ENCODE results near the gene USP3.
A peak's percentile ranks its signal among the peaks of the same experiment; 100 is the strongest.

The USP3 gene

DNA sequence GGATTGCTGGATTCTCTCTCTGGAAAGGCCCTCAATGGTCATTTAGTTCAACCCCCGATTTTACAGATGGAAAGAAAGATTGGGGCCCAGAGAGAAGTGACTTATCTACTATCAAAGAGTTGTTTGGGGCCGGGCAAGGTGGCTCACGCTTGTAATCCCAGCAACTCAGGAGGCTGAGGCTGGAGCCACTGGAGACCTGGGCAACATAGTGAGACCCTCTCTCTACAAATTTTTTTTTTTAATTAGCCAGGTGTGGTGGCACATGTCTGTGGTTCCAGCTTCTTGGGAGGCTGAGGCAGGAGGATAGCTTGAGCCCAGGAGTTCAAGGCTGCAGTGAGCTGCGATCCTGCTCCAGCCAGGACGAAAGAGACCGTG is 5.2 kb upstream of the USP3 start:
- DNase-seq = no peak

GRCh38 chr15:63499611-63500010 is 4.8 kb upstream of the USP3 start:
- no peak for DNase-seq

DNA sequence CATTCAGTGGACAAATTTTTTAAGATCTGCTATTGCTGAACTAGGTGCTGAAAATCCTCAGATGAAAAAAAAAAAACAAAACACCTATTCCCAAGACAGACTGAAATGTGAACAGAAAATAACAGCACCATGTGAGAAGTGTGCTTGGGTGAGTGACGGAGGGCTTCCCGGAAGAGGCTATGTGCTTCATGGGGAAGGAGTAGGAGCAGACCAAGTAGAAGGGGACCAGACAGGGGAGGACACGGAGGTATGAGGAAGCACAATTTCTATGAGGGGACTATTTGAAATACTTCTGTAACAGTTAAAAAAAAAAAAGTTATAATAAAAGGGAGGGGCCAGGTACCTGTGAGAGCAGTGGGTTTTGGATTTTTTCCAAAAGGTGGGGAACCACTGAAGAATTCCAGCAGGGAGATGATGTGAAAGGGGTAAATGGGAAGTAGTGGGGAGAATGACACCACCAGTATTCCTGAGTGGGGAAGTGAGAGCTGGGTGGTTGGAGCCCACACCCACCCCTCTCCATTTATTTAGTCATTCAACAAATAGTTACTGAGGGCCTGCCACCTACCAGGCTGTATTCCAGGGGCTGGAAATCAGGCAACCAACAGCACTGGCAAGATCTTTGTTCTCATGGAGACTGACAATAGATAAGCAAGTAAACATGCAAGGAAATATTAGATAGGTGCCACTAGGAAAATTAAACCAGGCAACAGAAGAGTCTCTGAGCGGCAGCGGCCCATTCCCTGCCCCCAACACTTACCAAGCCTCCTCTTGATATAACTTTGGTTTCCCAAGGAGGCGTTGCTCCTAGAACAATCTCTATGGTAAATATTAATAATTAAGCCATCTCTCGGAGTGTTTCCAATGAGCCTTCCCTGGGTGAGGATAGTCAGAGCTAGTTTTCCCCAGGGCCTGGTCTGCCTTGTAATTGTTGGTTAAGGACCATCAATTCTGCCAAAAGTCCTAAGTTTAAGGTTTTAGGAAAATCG is 3.8 kb upstream of the USP3 start:
- no peak for DNase-seq

GRCh38 chr15:63501256-63502089 is 2.9 kb upstream of the USP3 start:
- peak; percentile 52 for DNase-seq

DNA sequence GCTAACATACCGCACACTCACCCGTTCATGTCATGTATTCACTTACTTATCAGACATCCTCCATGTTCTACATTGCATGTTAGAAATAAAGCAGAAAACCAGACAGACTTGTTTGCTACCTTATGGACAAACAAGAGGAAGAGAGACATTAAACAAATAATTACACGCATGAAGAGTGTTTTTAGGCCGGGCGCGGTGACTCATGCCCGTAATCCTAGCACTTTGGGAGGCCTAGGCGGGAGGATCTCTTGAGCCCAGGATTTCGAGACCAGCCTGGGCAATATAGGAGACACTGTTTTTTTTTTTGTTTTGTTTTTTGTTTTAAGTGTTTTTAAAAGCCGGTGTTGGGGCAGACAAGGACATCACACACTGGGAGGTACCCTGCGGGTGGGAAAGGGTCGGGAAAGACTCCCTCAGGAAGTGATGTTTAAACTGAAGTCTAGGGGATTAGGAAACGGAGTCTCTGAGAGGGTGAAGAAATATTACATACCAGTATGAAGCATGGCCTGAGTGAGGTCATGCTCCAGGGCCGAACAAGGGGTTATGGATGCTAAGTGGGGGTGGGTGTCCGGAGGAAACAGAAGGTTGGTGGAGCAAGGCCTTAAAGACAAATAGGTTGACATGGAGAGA is 2.1 kb upstream of the USP3 start:
- DNase-seq = no peak

DNA sequence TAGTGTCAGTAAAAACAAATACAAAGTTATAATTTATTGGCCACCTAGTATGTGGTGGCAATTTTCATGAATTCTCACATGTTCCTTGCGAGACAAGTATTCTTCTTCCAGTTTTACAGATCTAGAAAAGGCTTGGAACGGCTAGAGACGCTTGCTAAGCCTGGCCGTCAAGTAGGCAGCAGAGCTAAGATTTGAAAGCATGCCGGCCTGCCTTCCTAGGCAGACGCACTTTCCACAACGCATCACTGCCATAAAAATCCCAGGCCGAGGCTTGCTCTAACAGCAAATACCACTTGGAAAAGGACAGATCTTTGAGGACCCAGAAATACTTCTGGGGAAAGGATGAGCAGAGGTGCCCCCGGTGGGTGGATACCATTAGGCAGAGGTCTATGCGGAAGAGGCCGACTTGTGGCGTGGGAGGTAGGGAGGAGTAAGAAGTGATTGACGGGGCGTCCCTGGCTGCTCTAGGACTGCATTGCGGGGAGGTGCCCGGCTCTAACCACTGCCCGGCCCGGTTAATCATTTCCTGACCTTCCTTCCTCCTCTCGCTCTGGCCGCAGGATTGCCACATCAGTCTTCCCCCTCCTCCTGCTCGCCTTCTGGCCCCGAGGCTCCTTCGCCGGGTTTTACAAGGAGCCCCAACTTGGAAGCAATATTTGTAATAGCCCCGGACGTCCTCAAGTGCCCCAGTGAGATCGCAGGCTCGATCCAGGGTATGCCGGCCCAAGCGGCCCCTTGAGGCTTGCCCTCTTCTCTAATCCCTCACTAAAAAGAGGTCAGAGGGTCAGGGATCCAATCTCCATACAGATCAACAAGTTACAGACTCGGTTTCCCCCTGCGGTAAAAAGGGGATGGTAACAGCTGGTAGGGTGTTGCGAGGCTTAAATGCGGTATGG is 1.3 kb upstream of the USP3 start:
- peak; percentile 86 for DNase-seq

DNA sequence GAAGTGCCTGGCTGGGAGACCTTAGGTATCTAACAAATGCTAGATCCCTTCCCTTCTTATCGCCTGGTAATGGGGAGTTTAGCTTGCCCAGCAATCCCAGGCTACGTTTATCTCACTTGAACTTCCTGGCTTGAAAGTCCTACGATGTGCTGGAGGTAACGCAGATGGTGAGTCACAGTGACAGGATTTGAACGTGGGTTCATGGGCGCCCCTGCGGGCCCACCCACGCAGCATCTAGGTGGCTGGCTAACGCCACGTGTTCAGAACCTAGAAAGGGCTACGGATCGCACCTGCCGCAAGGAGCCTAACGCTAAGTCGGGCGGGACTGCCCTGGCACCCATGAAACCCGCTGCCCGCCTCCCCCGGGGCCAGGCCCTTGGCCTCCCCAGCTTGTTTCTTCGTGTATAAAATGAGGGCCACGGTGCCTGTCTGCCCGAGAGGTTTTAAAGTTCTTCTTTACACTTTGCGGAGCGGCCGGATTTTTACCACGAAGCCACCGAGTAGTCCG is 600 bp upstream of the USP3 start:
- peak; percentile 88 for DNase-seq

DNA sequence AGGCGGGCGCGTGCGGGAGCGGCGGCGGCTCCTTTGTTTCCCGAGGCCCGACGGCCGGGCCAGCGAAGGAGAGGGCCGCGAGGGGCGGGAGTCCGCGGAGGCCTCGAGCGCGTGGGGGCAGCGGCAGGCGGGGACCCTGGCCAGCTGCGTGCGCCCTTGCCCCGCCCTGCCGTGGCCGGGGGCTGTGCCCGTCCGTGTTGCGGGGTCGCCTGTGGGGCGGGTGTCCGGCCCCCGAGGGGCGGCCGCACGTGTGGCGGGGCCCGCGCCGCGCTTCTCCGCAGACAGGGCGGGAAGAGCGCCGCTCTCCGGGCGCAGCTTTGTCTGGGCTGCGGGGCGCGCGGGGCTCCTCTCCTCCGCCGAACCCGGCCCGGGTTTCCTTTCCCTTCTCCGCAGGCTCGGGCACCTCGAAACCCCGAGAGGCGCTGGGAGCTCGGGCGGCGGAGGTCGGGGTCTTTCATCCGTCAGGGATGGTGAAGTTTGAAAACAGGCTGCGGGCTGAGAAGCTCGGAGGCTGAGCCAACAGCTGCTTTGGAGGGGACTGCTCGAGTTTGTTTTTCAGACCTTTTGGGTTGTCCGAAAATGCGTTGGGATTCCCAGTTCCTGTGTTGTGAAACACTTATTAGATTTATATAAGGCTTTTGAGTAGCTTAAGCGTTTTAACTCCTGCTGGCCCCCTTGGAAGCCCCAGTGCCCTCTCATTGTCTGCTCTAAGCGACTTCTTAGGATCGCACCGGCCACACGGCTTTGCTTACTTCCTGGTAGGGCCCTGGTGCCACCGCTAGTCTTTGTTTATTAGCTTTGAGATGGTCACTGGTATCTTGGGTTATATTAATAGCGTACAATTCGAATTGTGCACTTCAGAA is 817 bp downstream of the USP3 start:
- peak; percentile 57 for DNase-seq

DNA sequence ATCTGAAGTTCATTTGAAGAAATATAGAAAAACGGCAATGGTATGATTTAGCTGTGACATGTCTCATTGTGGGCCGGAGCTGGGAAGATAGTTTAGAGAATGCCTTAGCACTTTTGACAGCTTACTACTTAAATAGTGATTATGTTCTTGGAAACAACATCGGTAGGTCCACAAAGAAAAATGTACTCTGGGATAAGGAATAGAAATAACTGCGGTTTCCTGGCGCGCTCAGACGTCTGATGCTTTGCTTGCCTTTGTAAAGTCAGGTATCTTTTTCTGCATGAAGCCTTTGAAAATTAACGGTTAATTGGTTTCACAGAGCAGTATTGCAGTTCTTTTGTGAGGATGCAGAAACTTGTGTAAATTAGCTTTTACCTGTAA is 1.4 kb downstream of the USP3 start:
- DNase-seq = no peak

- DNase-seq = peak; percentile 62
These were observed 2.2 kb downstream of the USP3 start for GRCh38 chr15:63506537-63507035.

- DNase-seq = no peak
These were observed 3.8 kb downstream of the USP3 start for GRCh38 chr15:63507878-63508818.

DNA sequence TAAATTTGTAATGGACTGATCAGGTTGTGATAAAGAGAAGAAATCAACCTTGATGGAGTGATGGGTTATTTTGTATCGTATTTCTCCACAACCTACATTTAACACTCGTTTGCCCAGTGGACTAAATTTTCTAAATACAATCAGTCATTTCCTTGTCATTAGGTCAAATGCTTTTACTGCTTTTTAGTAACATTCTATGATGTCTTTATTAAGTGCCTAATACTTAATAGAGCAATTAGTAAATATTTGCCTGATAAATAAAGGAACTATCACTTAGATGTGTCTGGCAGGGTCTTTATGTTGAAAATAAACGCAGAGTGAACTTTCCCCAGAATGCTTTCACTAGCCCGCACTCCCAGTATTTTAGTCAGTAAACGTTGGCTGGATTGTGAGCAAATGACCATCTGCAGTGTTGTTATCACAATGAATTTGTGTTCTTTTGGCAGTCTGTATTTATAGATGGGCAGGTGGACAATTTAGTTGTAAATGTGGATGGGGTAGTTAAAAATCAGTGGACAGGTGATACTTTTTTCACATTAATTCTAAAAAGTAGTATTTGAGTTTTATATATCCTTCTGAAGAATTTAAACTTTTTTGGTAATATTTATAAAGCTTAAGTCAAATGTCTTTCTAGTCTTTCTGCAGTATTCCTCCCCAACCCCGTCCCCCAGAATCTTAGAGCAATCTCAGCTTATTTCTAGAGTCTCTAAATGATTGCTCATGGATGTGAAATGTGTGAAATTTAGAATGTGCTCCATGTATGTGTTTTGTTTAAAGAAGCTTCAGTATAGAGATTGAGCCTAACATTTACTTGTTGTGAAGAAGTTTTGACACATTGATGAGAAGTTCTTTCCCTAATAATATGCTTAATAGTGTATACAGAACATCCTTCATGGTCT is 4.9 kb downstream of the USP3 start:
- no peak for DNase-seq

GRCh38 chr15:63509955-63510940 is 5.9 kb downstream of the USP3 start:
- no peak for DNase-seq

DNA sequence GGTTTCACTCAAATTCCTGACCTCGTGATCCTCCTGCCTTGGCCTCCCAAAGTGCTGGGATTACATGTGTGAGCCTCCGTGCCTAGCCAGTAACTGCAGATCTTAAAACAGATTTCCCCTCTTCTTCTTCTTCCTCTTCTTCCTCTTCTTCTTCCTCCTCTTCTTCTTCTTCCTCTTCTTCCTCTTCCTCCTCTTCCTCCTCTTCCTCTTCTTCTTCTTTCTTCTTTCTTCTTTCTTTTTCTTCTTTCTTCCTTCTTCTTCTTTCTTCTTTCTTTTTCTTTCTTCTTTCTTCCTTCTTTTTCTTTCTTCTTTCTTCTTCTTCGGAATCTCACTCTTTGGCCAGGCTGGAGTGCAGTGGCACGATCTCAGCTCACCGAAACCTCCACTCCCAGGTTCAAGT is 7.8 kb downstream of the USP3 start:
- no peak for DNase-seq

- DNase-seq = no peak
These were observed 8.9 kb downstream of the USP3 start for GRCh38 chr15:63513271-63513670.

DNA sequence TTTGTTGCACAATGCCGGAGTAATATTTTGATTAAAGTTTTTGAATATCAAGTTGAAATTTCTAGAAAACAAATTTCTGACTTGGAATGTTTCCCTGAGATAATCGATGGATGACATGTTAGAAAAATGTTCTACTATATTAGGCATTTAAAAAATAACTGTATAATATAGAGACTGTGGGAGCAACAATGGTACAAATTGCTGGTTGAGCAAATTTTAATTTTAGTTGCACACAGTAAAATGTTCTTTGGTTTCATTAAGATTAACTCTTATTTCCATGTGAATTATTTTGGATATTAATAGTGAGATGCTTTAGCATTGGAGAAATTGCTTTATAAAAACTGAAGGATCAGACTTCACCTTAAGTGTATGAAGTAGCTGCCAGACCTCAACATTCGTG is 9.3 kb downstream of the USP3 start:
- DNase-seq = no peak

DNA sequence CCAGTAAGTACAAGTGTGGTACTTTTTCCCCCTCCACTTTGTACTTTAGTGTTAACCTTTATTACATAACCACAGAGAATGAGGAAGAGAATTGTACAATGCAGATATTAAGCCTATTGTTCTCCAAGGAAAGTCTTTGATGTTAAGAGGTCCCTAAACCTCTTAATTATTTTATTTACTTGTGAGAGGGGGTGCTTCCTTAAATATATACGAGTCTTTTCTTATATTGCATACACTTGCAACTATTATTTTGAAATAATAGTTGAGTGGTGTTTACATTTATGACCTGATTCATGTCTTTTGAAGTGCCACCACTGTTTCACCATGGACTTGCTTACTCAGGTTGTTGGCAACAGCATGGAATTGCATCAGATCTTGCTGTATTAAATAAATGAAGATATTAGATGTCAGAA is 10.1 kb downstream of the USP3 start:
- DNase-seq = no peak
